HG02610 (cell line): ENCODE measurements around the gene TTC1.
A peak's percentile ranks its signal among the peaks of the same experiment; 100 is the strongest.
"Not testable (repeated sequence)": the region's sequence is repeated elsewhere in the genome, so short reads cannot be mapped to it uniquely, and the experiment has no call there.

Source experiments
- ATAC-seq: cut with Tn5 transposase; IDR thresholded peaks from one replicate; pipeline ENCODE4 v1.9.1; 2021; ENCODE audit warnings: mild to moderate bottlenecking, moderate library complexity; ENCODE audit not compliant: unreplicated experiment

The TTC1 gene

DNA sequence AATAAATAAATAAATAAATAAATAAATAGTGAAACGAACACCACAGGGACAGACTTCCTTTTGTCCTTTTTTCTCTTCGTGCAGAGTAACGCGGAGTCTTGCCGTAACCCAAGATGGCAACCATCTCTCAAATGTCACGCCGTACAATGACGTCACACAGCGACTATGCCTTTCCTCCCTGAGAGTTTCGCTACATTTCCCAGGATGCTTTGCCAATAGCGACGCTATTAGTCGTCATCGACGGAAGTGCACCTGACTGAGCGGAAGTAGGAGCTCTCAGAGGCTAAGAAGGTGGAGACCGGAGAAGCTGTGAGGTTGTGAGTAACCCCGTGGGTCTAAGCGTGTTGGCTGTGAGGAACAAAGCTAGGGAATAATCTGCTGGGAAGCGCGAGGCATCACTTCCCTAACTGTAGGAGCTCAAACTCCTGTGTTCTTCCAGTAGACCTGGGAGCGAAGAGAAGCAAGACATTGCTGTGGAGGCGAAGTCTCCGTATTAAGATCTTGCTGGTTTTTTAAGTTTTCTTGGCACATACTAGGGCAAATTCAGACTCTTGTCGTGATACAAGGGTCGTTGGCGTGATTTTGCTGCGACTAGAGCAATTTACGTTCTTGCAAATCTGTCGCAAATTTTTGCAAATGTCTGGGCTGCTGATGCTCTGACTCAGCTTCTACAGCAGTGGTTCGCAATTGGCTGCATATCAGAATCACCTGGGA lies at the start of gene TTC1:
Gene TTC1 (plus strand): TSS at position 263 of the 714 bp plus-strand sequence. CDS start 1,390 bp downstream, outside the sequence.
- peak; percentile 99 for ATAC-seq

GRCh38 chr5:159961176-159962160 lies 47.5 kb upstream of the TTC1 start:
- no peak for ATAC-seq

- no peak for ATAC-seq
Observed at GRCh38 chr5:159962214-159962613, 46.7 kb upstream of the TTC1 start.

- no peak for ATAC-seq
Observed at GRCh38 chr5:159963935-159964334, 45.0 kb upstream of the TTC1 start.

DNA sequence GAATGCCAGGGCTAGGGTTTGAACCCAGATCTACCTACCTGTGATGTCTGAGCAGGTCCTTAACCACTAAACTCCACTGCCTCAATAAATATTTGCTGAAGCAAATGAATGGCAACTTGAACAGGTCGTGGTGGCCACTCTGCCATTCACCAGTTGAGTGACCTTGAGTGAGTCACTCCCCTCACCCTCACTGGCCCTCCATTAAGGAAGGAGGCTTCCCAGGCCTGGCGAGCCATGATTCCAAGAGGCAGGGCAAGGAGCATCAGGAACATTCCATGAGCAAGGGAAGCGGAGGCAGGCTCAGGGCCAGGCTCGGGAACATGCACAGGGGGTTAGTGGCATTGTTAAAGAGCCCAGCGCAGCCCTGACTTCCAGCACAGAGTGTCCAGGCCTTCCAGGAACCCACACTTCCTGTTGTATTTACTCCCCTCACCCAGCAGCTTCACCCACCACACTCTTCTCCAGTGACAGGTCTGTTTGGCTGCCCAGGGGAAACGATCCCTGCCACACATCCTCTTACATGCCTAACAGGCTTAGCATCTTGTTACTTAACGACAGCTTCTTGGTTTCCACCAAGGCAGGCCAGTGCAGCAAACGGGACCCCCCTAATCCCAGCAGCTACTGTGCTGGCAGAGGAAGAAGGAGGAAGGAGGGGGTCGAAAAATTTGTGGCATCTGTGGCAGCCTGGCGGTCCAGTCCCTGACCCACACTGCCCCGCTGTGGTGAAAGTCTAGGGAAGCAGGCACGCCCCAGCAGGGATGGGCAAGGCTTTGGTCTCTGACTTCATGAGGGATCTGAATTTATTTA lies 43.7 kb upstream of the TTC1 start:
- no peak for ATAC-seq

DNA sequence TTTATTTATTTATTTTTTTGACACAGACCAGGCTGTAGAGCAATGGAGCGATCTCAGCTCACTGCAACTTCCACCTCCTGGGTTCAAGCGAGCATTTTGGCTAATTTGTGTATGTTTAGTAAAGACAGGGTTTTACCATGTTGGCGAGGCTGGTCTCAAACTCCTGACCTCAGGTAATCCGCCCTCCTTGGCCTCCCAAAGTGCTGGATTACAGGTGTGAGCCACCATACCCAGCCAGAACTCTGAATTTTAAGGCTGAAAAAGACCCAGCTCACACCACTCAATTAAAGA lies 43.2 kb upstream of the TTC1 start:
- not testable (repeated sequence) for ATAC-seq

DNA sequence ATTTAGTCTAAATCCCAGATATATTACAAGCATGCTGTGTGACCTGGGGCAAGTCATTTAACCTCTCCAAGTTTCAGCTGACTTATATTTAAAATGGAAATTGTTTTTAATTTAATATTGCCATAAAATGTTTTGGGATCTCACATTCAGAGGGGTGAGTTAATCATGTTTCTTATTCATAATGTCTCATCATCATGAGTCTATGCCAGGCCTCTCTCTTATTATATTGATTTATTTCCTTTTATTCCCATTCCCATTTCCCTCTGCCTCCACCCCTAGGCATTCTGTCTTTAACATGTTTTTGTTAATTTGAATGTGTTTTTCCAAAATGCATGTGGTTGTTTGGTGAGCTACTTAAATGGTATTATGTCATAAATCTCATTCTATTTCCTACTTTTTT lies 39.0 kb upstream of the TTC1 start:
- no peak for ATAC-seq

DNA sequence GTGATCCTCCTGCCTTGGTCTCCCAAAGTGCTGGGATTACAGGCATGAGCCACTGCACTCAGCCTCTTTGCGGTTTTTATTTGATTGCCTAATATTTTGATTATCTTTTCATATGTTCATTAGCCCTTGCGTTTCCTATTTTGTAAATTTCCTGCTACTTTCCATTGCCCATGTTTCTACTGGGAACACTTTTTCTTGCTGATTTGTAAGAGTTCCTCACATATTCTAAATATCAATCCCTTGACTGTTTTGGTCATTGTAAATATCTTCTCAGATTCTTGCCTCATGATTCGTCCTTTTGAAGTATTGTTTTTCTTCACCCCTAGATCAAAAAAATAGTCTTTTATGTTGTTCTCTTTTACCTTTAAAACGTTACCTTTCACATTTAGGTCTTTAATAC lies 37.9 kb upstream of the TTC1 start:
- ATAC-seq = no peak

DNA sequence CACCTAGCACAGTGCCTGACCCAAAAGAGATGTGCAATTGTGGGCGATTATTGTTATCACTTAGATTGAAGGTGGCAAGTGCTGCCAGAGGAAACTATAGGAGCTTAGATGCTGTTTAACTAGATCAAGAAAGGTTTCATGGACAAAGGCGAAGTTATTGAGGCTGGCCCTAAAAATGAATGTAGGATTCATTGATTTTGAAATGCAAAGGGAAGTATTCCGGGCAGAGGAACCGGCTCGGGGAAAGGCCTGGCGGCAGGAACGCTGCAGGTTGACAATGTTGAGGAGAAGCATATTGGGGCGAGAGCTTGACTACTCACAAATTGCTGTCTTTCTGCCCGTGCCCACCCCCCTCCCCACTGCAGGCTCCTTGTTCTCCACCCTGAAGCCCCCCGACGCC lies 37.4 kb upstream of the TTC1 start:
- no peak for ATAC-seq

- no peak for ATAC-seq
Observed at GRCh38 chr5:159971931-159972461, 36.9 kb upstream of the TTC1 start.

DNA sequence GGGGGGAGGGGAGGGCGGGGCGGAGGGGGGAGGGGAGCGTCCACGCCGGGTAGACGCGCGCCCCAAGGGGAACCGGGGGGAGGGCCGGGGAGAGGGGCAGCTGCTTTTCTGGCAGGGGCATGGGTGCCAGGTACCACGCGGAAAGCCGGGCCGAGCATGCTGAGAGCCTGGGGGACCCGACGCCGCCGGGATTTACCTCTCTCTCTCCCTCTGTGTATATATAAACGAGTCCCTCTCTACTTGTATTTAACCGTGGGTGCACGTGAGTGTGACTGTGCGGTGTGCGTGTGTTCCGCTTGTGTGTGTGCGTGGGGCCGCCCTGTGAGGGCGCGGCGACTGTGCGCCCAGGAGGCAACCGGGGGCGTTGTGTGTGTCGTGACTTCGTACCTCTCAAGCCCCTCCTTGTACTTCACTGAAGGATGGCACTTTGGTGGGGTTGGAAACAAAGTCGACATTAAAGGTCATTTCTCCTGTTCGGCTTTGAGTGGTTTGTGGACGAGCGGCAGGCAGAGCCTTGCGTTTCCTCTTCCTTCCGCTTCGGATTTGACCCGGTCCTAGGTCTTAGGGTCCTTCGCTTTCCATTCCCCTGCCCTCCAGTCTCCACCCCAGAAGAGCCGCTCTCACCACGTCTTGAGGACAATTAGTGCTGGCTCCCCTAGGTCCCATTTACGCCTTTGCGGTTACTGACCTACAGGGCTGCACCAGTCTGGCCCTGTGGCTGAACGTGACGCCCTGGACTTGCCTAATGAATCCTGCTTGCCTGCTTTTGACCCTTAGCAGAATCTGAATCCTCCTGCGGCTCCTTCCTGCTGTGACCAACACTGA lies 36.2 kb upstream of the TTC1 start:
- no peak for ATAC-seq

GRCh38 chr5:159975462-159976019 lies 33.4 kb upstream of the TTC1 start:
- ATAC-seq = no peak

- ATAC-seq = no peak
Observed at GRCh38 chr5:159976921-159977320, 32.0 kb upstream of the TTC1 start.

- ATAC-seq = no peak
Observed at GRCh38 chr5:159978358-159978757, 30.6 kb upstream of the TTC1 start.

- ATAC-seq = no peak
Observed at GRCh38 chr5:159982421-159983173, 26.3 kb upstream of the TTC1 start.

GRCh38 chr5:159987031-159987674 lies 21.8 kb upstream of the TTC1 start:
- peak; percentile 89 for ATAC-seq

DNA sequence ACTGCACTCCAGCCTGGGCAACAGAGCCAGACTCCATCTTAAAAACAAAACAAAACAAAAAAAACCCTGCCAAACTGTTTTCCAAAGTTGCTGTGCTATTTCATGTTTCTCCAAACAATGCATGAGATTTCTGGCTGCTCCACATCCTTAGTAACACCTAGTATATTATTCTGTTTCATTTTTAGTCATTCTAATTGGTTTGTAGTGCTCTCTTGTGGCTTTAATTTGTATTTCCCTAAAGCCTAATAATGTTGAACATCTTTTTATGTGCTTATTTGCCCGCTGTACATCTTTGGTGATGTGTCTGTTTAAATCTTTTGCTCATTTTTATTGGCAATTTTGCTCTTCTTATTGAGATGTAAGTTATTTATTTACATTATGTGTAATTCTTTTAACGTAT lies 18.4 kb upstream of the TTC1 start:
- ATAC-seq = no peak

DNA sequence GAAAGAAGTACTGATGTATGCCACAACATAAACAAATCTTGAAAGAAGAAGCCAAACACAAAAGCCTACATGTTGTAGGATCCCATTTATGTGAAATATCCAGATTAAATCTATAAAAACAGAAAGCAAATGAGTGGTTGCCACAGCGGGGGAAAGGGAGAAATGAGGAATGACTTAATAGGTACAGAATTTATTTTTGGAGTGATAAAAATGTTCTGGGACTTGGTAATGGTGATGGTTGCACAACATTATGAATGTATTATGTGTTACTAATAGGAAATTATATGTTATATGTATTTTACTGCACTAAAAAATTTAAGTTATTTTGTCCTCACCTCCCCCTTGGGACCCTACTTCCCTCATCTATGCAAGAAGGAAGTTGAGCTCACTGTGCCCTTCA lies 16.4 kb upstream of the TTC1 start:
- ATAC-seq = no peak

DNA sequence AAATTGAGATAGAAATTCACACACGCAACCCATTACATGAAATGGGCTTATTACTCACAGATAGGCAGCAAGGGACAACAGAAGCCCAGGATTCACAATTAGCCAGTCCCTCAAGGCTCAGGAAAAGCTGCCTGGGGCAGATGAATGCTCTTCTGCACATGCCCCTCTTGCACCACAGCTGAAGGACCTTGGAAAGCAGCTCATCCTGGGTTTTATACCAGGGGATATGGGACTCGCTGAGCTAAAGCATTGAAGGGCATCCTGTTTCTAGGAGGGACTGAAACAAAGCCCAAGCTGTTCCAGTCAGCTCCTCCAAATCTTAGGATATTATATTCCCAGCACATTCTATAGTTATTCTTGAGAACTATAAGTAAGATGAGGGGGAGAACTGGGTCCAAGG lies 15.7 kb upstream of the TTC1 start:
- no peak for ATAC-seq
